HG02885 (cell line): ENCODE measurements around the gene SIRPG.
A peak's percentile ranks its signal among the peaks of the same experiment; 100 is the strongest.
"Not testable (repeated sequence)": the region's sequence is repeated elsewhere in the genome, so short reads cannot be mapped to it uniquely, and the experiment has no call there.

Experiments
- ATAC-seq: cut with Tn5 transposase; IDR thresholded peaks from one replicate; pipeline ENCODE4 v1.9.1; 2021; ENCODE audit warnings: mild to moderate bottlenecking; ENCODE audit not compliant: unreplicated experiment, poor library complexity

The SIRPG gene

DNA sequence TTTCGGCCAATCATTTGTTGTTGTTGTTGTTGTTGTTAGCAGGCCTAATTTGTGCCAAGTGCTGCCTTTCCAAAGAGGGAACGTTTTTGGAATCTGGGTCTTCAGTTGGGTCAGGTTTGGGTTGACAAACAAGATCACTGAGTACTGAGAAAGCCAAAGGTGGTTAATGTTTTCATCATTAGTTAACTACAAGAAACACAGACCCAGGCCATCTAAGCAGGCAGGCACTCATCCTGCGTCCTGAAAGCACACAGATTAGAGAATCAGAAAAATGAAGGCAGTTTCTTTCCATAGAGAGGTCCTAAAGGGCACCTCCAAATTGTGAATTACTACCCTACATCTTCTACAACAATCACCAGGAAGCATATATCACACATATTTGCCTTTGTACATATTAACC lies 15.1 kb upstream of the SIRPG start:
- no peak for ATAC-seq

DNA sequence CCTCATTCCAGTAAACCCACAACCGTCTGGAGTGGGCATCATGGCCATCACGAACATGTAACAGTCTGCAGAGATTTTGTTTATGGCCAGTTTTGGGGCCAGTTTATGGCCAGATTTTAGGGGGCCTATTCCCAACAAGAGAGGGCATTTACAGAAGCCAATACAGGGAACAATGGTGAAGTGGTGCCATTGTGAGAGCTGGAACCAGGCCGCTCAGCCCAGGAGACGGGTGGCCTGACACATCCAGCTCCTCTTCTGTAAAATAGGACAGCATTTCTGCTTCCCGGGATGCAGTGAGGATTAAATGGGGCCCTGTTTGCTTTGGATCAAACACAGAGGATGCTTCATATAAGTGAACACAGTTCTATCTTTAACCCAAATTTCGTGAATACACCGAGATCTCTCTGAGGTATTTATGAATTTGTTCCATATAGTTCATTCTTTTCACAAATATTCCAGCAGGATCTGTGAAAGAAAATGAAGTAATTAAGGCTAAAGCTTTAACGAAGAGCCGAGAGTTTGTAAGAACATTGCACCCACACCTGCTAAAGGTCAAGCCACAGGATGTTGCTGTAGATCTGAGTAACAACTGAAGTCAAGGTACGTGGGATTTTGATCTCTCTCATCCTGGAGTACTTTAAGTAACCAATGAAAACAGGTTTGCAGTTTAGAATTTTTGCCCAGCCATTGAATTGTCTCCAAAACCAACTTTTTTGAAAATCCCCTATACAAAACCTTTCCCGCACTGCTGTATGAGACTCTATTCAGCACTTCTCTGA lies 14.5 kb upstream of the SIRPG start:
- ATAC-seq = no peak

- no peak for ATAC-seq
These were observed 11.7 kb upstream of the SIRPG start for GRCh38 chr20:1669304-1669703.

DNA sequence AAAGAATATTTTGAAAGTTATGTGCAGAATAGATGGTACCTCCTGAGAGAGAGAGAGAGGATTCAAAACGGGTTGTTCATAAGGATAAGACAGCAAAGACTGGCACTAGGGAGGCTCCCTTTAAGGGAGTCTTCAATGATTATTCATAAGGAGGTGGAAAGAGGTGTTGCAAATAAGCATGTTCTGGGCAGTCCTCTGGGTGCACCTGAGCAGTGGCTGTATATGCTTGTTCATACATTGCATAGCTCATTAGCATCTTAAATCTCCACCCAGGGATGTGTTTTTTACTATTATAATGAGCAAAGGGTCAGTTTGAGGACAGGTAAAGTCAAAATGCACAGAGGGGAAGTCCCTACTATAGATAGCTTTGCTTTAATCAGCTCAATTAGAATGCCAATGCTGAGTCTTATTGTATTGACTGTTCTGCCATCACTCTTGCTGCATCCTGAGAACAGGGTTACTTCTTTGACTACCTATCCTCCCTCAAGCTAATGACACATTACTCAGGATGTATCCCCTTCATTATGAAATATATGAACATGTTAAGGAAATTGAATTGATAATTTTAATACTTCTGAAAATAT lies 10.0 kb upstream of the SIRPG start:
- ATAC-seq = no peak

GRCh38 chr20:1666802-1667201 lies 9.2 kb upstream of the SIRPG start:
- no peak for ATAC-seq

DNA sequence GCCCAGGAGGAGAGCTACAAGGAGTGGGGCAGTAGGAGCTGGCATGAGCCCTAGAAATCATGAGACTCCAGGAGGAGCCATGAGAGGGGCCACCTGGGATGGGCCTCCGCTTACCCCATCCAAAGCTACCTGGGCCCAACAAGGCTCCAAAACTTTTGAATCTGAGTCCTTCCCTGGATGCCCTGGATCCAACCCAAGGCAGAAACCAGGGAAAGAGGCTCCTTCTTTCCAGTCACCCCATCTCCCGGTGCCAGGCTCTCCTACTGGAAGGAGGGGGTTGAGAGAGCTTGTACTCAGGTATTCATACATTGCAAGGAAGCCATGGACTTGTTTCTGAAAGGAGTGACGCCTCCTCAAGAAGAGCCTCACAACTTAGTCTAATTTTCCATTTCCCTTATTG lies 7.8 kb upstream of the SIRPG start:
- no peak for ATAC-seq

DNA sequence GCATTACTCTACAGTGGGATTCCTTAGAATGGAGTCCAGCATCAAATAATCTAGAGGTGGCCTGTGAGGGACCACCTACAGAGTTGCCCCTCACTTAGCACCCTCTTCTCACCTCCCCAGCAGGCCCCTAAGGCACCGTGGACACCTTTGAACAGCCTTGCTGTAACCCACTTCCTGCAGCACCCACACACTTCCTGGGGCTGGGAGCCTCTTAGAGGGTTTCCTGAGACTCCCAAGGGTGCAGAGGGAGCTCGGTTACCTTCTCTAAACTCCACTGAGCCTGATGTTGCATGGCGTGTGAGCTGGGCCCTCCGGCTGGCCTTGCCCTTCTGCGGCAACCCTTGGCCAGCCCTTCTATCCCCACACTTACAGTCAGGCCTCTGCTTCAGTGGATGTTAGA lies 7.3 kb upstream of the SIRPG start:
- peak; percentile 65 for ATAC-seq

DNA sequence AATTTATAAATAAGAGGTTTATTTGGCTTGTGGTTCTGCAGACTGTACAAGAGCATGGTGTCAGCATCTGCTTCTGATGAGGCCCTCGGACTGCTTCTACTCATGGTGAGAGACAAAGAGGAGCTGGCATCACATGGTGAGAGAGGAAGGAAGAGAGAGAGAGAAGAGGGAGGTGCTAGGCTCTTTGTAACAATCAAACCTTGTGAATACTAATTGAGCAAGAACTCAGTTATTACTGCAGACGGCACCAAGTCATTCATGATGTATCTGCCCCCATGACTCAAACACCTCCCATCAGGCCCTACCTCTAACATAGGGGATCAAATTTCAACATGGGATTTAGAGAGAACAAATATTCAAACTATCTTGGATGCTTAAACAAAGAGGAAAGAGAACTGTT lies 6.3 kb upstream of the SIRPG start:
- no peak for ATAC-seq

DNA sequence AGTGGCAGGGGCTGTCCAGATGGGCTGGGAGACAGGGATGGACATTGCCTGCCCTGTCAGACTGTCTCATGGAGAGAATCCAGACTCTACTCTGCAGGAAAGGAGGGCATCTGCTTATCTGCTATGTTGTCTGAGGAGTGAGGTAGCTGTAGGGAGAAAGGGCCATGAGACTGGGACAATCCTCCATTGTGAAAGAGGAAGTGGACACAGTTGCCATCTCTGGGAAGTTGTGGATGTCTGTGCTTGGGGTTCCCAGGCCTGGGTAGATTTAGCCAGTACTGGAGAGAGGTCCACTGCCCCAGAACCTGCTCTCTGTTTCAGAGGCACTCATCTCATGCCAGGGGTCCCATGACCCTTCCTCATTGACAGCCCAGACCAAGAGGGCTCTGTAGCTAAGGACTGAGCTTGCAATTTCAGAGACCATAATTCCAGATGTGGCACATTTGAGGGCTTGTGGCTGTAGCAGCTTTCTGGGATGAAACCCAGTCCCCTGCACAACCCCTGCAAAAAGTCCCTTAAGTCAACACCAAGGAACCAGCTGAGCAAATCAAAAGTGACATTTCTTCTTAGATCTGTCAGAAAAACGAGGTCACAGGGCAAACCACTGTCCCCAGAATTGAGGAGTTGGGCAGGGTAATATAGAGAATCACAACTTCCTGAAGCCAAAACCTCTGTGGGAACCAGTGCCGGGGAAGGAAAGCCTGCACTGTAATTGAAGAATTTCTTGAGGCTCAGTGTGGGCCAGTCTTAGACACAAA lies 4.1 kb upstream of the SIRPG start:
- ATAC-seq = no peak

DNA sequence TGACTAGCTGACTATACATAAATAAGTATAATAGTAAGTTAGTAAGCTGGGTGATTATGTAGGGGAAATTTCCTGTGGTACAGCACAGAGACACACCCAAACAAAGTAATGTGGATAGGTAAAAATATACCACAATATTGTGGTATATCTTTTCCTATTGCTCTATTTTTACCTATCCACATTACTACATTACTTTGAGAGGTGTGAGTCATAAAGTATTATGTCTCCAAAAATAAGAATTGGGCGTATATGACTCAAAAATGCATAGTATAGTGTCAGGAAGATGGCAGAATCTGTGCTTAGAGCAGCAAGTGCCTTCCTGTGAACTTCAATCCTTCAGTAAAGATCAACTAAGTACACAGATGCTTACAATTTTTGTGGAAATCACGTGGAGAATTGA lies 2.7 kb upstream of the SIRPG start:
- ATAC-seq = no peak

DNA sequence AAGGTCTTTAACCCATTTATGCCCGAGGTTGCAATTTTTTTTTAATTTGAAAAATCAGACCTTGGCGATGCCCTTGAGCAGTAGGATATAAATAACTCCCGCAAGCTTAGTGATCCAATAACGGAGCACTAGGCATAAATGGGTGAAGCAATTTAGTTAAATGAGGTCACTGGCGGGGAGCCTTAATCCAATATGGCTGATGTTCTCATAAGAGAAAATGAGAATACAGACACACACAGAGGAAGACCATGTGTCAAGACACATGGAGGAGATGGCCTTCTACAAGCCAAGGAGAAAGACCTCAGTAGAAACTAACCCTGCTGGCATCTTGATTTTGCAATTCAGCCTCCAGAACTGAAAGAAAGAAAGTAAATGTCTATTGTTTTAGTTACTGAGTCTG lies 735 bp downstream of the SIRPG start:
- no peak for ATAC-seq

DNA sequence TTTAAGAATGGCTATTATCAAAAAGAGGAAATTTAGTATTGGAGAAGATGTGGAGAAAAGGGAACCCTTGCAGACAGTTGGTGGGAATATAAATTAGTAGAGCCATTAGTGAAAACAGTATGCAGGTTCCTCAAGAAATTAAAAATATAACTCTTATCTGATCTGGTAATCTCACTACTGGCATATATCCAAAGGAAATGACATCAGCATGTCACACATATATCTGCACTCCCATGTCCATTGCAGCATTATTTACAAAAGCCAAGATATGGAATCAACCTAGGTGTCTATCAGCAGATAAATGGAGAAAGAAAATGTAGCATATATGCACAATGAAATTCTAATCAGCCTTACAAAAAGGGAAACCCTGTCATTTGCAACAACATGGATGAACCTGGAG lies 2.6 kb downstream of the SIRPG start:
- no peak for ATAC-seq

GRCh38 chr20:1652960-1653359 lies 4.6 kb downstream of the SIRPG start:
- ATAC-seq = no peak

GRCh38 chr20:1652104-1652503 lies 5.5 kb downstream of the SIRPG start:
- ATAC-seq = no peak

DNA sequence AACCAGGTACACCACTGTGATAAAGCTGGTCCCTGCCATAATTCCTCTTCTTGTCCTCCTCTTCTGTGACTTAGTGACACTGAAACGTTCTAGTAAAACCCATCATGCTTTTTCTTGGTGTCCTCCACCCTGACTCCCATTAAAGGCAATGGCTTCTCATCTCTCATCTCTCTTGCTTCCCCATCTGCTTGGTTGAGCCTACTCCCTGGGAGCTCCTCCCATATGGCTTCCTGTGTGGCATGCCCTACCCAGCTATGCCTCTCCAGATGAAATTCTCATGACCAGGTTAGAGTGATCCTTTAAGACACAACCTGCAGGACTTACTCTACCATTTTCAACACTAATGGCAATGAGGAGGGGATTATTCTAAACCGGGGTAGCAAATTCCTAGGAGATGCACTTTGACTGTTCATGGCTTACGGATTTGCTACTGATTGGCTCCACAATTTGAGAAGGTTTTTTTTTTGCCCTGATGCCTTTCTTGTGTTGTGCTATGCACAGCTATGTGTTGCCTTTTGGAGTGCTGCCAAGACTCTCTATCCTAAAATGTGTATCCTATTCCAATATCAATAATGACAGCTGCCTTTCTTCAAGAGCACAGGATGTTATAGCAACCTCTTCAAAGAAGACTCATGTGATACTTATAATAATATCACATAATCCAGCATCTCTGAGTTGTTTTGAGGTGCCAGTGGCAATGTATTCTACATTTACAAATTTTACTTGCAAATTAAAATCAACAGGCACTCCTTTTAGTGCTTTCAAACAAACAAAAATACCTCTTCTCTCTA lies 6.1 kb downstream of the SIRPG start:
- ATAC-seq = no peak

GRCh38 chr20:1648101-1648500 lies 9.5 kb downstream of the SIRPG start:
- ATAC-seq = no peak

DNA sequence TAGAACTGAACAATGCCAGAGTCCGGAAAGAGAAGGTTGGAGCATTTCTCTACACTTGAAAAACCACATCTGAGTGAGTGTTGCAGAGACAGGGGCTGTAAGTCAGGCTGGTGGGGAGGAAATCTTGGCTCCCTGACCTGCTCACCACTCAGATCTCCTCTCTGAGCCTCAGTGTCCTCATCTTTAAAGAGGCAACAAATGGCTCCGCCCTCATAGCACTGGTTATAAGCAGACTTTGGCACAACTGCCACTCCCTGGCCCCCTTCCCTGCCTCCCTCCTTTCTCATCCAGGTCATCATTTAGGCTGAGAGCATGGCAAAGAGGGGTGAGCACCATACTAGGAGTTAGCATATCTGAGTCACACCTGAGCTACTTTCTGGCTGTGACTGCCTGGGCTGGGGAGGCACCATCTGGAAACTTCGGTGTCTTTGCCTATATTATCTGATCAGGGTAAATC lies 10.6 kb downstream of the SIRPG start:
- no peak for ATAC-seq

GRCh38 chr20:1644101-1644962 lies 13.2 kb downstream of the SIRPG start:
- no peak for ATAC-seq

- ATAC-seq = not testable (repeated sequence)
These were observed 18.9 kb downstream of the SIRPG start for GRCh38 chr20:1638643-1639042.

GRCh38 chr20:1637755-1638154 lies 19.8 kb downstream of the SIRPG start:
- ATAC-seq = no peak
